HepG2 (cell line): ENCODE measurements around the gene ADCY10. TPM values are rescaled to one million over a fixed set of nuclear protein-coding genes. Genes with fewer than 3 reads are reported as not detected.

Experiments
- ATAC-seq: fragments of 200-7000 bp; cut with Tn5 transposase; 3 replicates; pipeline ENCODE4 v1.9.1; 2020; ENCODE audit warnings: mild to moderate bottlenecking, moderate library complexity
- BruUV-seq: library from RNA; stranded (reverse); fragments of 400-500 nt; replicated peaks from 2 replicates; lab custom pipeline; 2021; lab: Mats Ljungman, UMichigan
- CTCF ChIA-PET: fragments of 300-600 bp; formaldehyde crosslinking; extraction: SDS; loops from one replicate; lab custom pipeline; 2021; ENCODE audit warnings: low total read pairs, inconsistent platforms, low intra/inter-chr PET ratio; lab: Yijun Ruan, JAX
- POLR2A ChIA-PET: fragments of 350-600 bp; sonication (Branson Sonifier 250); formaldehyde crosslinking; loops from one replicate; lab custom pipeline; 2020; ENCODE audit warnings: antibody characterized with exemption, inconsistent platforms; lab: Yijun Ruan, JAX
- DNase-seq: peaks from one replicate; pipeline ENCODE4 v3.0.0-alpha.2; 2015; ENCODE audit warnings: low spot score
- FAIRE-seq: peaks from 3 replicates; lab custom pipeline; 2011; peaks lifted over from hg19 to GRCh38; lab: Jason Lieb, UNC
- H2AFZ ChIP-seq: one replicate; pipeline ENCODE4 v1.6.1; 2011; ENCODE audit warnings: low read length, inconsistent platforms
- H3K27ac ChIP-seq: fragments of 300-600 bp; 3 replicates; pipeline ENCODE4 v1.8.0; 2011; ENCODE audit warnings: mixed run types, mild to moderate bottlenecking, mixed read lengths, low read length, inconsistent platforms; ENCODE audit not compliant: insufficient read depth; ENCODE audit errors: extremely low read length
- H3K27me3 ChIP-seq, 2 experiments: fragments of 200-600 bp in 1 of 2; 2 replicates in 1 of 2; 3 replicates in 1 of 2; pipeline versions ENCODE4 v1.6.0 to v1.8.0; 2011; ENCODE audit warnings: low read length in 2 of 2, mild to moderate bottlenecking in 2 of 2, moderate library complexity in 2 of 2, inconsistent platforms in 1 of 2; ENCODE audit not compliant: insufficient read depth in 2 of 2, control insufficient read depth in 1 of 2
- H3K36me3 ChIP-seq, 2 experiments: fragments of 200-600 bp in 1 of 2; replicated peaks in 1 of 2; 2 replicates in 1 of 2; 3 replicates in 1 of 2; pipeline versions ENCODE4 v1.5.1 to v1.8.0; 2011; ENCODE audit warnings: low read length in 2 of 2, inconsistent platforms in 1 of 2; ENCODE audit not compliant: insufficient read depth in 2 of 2, control insufficient read depth in 1 of 2
- H3K4me1 ChIP-seq: 2 replicates; pipeline ENCODE4 v1.5.1; 2012; ENCODE audit warnings: low read length, inconsistent platforms; ENCODE audit not compliant: insufficient read depth
- H3K4me2 ChIP-seq: 2 replicates; pipeline ENCODE4 v1.6.0; 2011; ENCODE audit warnings: low read depth, low read length, inconsistent platforms
- H3K4me3 ChIP-seq, 3 experiments: fragments of 200-600 bp in 1 of 3; sonication (generic), shearing (Covaris generic) in 1 of 3; replicated peaks in 1 of 3; 2 replicates each; pipeline ENCODE4 v1.5.1; 2011 to 2016; ENCODE audit warnings: low read length in 3 of 3, inconsistent platforms in 2 of 3, low read depth in 2 of 3, mild to moderate bottlenecking in 2 of 3, control low read depth in 1 of 3, mixed read lengths in 1 of 3; ENCODE audit not compliant: insufficient read depth in 1 of 3
- H3K79me2 ChIP-seq: one replicate; pipeline ENCODE4 v1.6.1; 2011; ENCODE audit warnings: low read length, inconsistent platforms; ENCODE audit not compliant: insufficient read depth
- H3K9ac ChIP-seq: 2 replicates; pipeline ENCODE4 v1.6.0; 2011; ENCODE audit warnings: mild to moderate bottlenecking, low read depth, low read length, inconsistent platforms; ENCODE audit not compliant: insufficient read depth
- H3K9me3 ChIP-seq: 2 replicates; pipeline ENCODE4 v1.5.1; 2012; ENCODE audit warnings: mild to moderate bottlenecking, low read length
- H4K20me1 ChIP-seq: 2 replicates; pipeline ENCODE4 v1.6.0; 2011; ENCODE audit warnings: inconsistent platforms, mild to moderate bottlenecking, low read length, moderate library complexity; ENCODE audit not compliant: insufficient read depth
- ATF5 ChIP-seq: sonication (generic); formaldehyde crosslinking; IDR thresholded peaks from 2 replicates; pipeline ENCODE4 v1.4.0; 2020; ENCODE audit warnings: mild to moderate bottlenecking, low read depth, missing genetic modification reagents
- ETV6 ChIP-seq: sonication (generic); formaldehyde crosslinking; conservative IDR thresholded peaks from 2 replicates; pipeline ENCODE4 v1.4.0; 2020; ENCODE audit warnings: missing genetic modification reagents
- GFI1 ChIP-seq: sonication (generic); formaldehyde crosslinking; IDR thresholded peaks from 2 replicates; pipeline ENCODE4 v1.5.0; 2020; ENCODE audit warnings: missing genetic modification reagents, mild to moderate bottlenecking, borderline replicate concordance
- JDP2 ChIP-seq: sonication (generic); formaldehyde crosslinking; IDR thresholded peaks from 2 replicates; pipeline ENCODE4 v1.8.1; 2022; ENCODE audit warnings: missing genetic modification reagents, borderline replicate concordance
- NR0B2 ChIP-seq: sonication (generic); formaldehyde crosslinking; IDR thresholded peaks from 2 replicates; pipeline ENCODE4 v1.4.0; 2020; ENCODE audit warnings: mild to moderate bottlenecking, missing genetic modification reagents
- PRPF4 ChIP-seq: fragments of 200-400 bp; formaldehyde crosslinking; IDR thresholded peaks from 2 replicates; pipeline ENCODE4 v1.6.1; 2016; ENCODE audit warnings: low read length, low read depth; ENCODE audit not compliant: poor library complexity, severe bottlenecking
- SKIL ChIP-seq: sonication (generic); formaldehyde crosslinking; IDR thresholded peaks from 2 replicates; pipeline ENCODE4 v1.8.0; 2022; ENCODE audit warnings: missing genetic modification reagents, mild to moderate bottlenecking, moderate library complexity, borderline replicate concordance
- SPEN ChIP-seq: sonication (generic); formaldehyde crosslinking; IDR thresholded peaks from 2 replicates; pipeline ENCODE4 v1.5.1; 2020; ENCODE audit warnings: low read depth, mild to moderate bottlenecking, missing genetic modification reagents
- ZBTB34 ChIP-seq: sonication (generic); formaldehyde crosslinking; IDR thresholded peaks from 2 replicates; pipeline ENCODE4 v1.8.0; 2022; ENCODE audit warnings: mild to moderate bottlenecking, missing genetic modification reagents
- ZBTB42 ChIP-seq: sonication (generic); formaldehyde crosslinking; IDR thresholded peaks from 2 replicates; pipeline ENCODE4 v1.5.0; 2020; ENCODE audit warnings: mild to moderate bottlenecking, missing genetic modification reagents
- ZBTB49 ChIP-seq: sonication (generic); formaldehyde crosslinking; IDR thresholded peaks from 2 replicates; pipeline ENCODE4 v1.4.0; 2020; ENCODE audit warnings: missing genetic modification reagents, borderline replicate concordance
- ZNF619 ChIP-seq: sonication (generic); formaldehyde crosslinking; IDR thresholded peaks from 2 replicates; pipeline ENCODE4 v1.4.0; 2020; ENCODE audit warnings: mild to moderate bottlenecking, missing genetic modification reagents
- ZNF891 ChIP-seq: sonication (generic); formaldehyde crosslinking; IDR thresholded peaks from 2 replicates; pipeline ENCODE4 v1.5.0; 2020; ENCODE audit warnings: mild to moderate bottlenecking, missing genetic modification reagents
- ZXDC ChIP-seq: sonication (generic); formaldehyde crosslinking; IDR thresholded peaks from 2 replicates; pipeline ENCODE4 v1.5.0; 2020; ENCODE audit warnings: mild to moderate bottlenecking, missing genetic modification reagents
- WGBS: methylation state at CpG from one replicate; pipeline ENCODE4 v1.1.6; 2017; ENCODE audit warnings: low lambda C conversion rate; 5-methylcytosine and 5-hydroxymethylcytosine counted together
- in situ Hi-C: cut with HindIII; loops from 2 replicates; pipeline ENCODE4 v1.10.0; 2017; ENCODE audit warnings: low pct_unique_long_range_greater_than_20kb; ENCODE audit not compliant: extremely low pct_ligation_motif_present
- intact Hi-C: fragments of 100-400 bp; cut with micrococcal nuclease; formaldehyde crosslinking; loops from one replicate; pipeline ENCODE4 v1.10.0; 2022; ENCODE audit not compliant: unreplicated experiment
- polyA plus RNA-seq, 8 experiments: library from polyadenylated mRNA; depleted of rRNA in 3 of 8; stranded (reverse) in 7 of 8; unstranded in 1 of 8; fragments of >200 nt; fragmentation: Illumina TruSeq in 4 of 8; extraction: Trizol in 4 of 8; gene quantifications; 2 replicates each; pipeline versions ENCODE4 v1.2.1 to v1.2.3, GENCODE V29; 2011 to 2016; ENCODE audit warnings: low read depth in 4 of 8, missing spikeins in 1 of 8, mixed read lengths in 1 of 8; ENCODE audit not compliant: insufficient read depth in 1 of 8
- total RNA-seq, 5 experiments: library from RNA; depleted of rRNA; stranded (reverse); fragments of >200 nt; fragmentation: Illumina TruSeq; extraction: Trizol; gene quantifications; 2 replicates each; pipeline ENCODE4 v1.2.3, GENCODE V29; 2016; ENCODE audit warnings: low read depth in 1 of 5

Gene ADCY10
- total and polyA plus RNA-seq, 2 of the 13 experiments (the other 11 are each of a cell fraction or from before 2014, with no cell fraction given): 0.02 to 0.03 TPM

- ATAC-seq (no peak), FAIRE-seq (no peak), DNase-seq (no peak)
- BruUV-seq: no TSS peak
- H3K4me1 ChIP-seq: peaks cover 5% of the 10 kb centered on the region; the same call in 1 of the 2 replicates
- intact Hi-C loops: no loop called here
- H4K20me1 ChIP-seq: no peaks in the 10 kb centered on the region
- 95% methylated on average over 1 of the region's 1 CpG for WGBS
- no peaks in the 10 kb centered on the region for H3K27me3 ChIP-seq
- H3K4me2 ChIP-seq: no peak overlapping the region
- peaks cover 2 to 17% of the 10 kb centered on the region in 2 experiments; a peak in 1 of 5 replicates for H3K36me3 ChIP-seq
- CTCF ChIA-PET: no interaction called here
- in situ Hi-C loops: no loop called here
- no peak overlapping the region for H3K9ac ChIP-seq
- POLR2A ChIA-PET: no interaction called here
- H3K9me3 ChIP-seq: no peaks in the 10 kb centered on the region
- no peaks in the 10 kb centered on the region for H3K79me2 ChIP-seq
- no peak overlapping the region for H3K27ac ChIP-seq
- H3K4me3 ChIP-seq: no peak overlapping the region
- H2AFZ ChIP-seq: no peak overlapping the region
- TF ChIP-seq ATF5 (no peak), JDP2 (no peak), GFI1 (CRISPR knock-in tag) (no peak), ZBTB49 (CRISPR knock-in tag) (no peak), NR0B2 (no peak), ZBTB42 (CRISPR knock-in tag) (no peak), ZNF619 (CRISPR knock-in tag) (no peak), ZNF891 (CRISPR knock-in tag) (no peak), PRPF4 (no peak), SPEN (CRISPR knock-in tag) (no peak), SKIL (CRISPR knock-in tag) (no peak), ZXDC (CRISPR knock-in tag) (no peak), ETV6 (CRISPR knock-in tag) (no peak), ZBTB34 (no peak)
Observed at GRCh38 chr1:167794043-167794442, 119.9 kb downstream of the ADCY10 start.
